ENCODE measurements around the gene CPZ. TPM values are rescaled to one million over a fixed set of nuclear protein-coding genes. Genes with fewer than 3 reads are reported as not detected.

Gene CPZ
- total RNA-seq, result 6.3 TPM

DNA sequence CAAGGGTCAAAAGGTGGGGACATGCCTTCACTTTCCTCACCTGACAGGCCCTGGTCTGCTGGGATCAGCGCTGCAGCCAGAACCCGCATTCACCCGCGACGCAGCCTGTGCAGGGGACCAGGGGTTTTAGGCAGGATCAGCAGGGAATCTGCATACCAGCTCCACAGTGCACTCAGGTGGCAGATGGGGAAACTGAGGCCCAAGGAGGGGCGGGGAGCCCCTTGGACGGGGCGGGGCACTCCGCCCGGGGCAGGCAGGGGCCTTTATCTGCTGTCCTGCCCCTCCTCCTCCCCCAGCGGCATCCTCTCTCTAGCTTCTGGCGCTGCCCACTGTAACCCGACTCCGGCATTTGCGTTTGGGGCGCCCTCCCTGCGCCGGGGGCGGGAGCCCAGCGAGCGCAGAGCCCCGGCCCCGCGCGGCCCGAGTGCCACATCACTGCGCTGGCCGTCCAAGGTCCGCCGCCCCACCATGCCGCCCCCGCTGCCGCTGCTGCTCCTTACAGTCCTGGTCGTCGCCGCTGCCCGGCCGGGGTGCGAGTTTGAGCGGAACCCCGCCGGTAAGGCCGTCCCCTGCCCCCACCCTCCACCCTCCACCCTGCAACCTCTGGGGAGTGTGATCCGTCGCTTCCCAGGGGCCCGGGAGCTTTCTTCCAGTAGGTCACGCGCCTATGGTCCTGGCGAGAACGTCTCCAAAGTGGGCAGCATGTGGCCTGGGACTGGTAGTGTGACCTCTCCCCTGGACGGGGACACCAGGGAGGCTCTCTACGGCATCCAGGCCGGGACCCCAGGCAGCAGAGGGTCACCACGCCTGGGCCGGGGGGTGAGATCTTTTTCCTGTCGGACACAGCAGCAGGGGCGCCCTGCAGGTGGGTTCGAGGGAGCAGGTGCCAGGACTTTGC is at the start of gene CPZ:
Gene CPZ, plus strand, starts transcription at position 400 of the 898 bp plus-strand sequence. Its CDS starts 69 bp downstream, at position 469.
- DNase-seq (ENCODE audit: low spot score), result no peak

DNA sequence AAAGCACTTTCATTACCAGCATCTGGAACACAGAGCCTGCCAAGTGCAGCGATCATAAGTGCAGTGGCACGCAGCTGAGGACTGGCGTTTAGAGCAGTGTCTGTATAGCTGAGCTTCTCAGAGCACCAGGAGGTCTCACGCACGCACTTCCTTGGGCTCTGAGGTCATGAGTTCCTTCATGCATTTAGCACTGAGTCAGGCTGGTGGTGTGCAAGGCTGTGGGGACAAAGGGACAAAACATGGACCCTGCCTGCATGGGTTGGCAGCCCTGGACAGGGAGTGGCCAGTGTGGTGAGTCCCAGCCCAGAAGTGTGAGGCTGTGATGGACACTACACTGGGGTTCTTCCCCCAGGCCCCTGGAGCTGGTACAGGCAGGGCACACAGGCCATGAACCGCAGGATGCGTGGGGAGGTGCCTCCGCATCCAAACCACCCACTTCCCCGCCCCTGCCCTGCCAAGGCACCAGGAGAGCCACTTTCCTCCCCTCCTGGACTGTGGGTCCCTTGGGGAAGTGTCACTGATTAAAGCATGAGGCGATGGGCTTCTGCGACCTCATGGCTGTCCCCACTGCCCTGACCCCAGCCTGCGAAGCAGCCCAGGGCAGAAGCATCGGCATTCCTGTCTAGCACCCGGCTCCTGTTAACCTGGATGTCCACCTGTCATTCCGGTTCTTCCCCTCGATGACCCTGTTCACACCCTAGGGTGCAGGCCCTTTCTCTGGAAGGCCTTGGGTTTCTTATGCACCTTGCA is 49.6 kb upstream of the CPZ start:
- DNase-seq (ENCODE audit: low spot score), result no peak

DNA sequence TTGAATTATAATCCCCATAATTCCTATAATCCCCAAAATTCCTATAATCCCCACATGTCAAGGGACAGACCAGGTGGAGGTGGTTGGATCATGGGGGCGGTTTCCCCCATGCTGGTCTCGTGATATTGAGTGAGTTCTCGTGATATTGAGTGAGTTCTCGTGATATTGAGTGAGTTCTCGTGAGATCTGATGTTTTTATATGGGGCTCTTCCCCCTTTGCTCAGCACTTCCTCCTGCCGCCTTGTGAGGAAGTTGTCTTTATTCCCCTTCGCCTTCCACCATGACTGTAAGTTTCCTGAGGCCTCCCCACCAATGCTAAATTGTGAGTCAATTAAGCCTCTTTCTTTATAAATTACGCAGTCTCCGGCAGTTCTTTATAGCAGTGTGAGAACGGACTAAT is 48.9 kb upstream of the CPZ start:
- no peak for DNase-seq (ENCODE audit: low spot score)

DNA sequence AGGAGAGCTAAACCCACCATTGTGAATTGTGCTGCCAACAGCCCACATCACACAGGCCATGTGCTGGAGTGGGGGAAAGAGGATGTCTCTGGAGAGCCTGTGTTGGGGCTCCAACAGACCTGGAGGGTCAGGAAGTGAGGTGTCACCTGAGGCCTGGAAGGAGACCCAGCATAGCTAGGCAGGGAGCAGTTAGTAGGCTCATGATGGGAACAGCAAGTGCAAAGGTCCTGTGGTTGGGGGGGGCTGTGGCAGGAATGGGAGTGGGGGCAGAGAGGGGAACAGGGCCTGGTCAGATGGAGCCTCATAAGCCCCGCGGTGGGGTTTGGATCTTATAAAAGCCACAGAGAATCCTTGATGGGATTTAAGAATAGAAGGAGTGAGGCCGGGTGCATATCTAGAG is 48.3 kb upstream of the CPZ start:
- DNase-seq (ENCODE audit: low spot score), result no peak

DNA sequence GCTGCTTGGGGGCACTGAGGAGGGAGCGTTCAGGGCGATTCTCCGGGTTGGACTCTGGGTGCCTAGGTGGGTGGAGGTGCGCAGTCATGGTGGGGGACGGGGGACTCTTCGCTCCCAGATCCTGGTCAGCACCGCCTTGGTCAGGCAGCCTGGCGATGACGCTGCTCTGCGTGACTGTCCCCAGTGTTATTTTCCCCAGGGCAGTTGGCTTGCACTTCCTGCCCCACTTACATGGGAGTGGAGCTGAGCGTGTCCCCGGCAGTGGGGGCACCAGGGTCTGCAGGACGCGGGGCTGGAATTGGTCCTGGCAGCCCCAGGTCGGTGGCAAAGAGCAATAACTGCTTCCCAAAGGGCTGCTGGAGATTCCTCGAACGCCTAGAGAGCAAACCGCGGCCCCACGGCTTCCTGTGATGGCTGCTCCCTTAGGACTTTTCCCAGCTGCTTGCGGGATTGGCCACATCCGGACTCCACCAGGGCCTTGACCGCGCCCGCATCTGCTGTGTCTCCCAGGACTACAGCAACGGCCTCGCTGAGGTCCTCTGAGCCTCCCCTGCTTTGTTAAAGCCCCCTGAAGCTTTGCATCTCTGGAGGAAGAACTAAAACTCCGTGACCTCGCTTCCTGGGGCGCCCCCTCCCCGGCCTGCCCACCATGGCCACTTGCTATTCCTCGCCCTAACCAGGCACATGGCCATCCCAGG is 47.7 kb upstream of the CPZ start:
- no peak for DNase-seq (ENCODE audit: low spot score)

DNA sequence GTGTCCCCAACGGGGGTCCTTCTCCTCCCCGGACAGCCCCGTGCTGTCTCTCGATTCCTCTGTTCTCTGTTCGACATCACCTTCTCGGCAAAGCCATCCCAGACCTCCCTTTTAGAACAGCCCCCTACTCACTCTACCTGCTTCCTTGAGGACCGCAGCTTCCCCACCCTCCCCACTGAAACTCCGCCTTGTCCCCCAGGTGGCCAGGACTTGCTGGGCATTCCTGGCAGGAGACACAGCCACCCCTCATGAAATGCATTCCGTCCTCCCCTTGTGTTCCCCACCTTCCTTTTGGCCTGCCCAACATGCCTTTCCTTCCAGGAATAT is 47.2 kb upstream of the CPZ start:
- DNase-seq (ENCODE audit: low spot score), result no peak

DNA sequence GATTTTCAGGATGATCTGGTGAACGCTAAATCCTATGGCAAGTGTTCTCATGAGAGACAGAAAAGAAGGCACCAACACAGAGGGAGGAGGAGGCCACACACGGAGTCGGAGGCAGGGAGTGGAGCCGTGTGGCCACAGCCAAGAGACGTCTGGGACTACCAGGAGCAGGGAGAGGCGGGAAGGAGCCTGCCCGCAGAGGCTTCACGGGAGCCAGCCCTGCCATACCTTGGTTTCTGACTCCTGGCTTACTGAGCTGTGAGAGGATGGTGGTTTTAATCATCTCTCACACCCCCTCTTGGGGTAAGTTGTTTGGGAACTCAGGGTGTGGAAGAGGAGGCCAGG is 45.8 kb upstream of the CPZ start:
- DNase-seq (ENCODE audit: low spot score), result no peak

DNA sequence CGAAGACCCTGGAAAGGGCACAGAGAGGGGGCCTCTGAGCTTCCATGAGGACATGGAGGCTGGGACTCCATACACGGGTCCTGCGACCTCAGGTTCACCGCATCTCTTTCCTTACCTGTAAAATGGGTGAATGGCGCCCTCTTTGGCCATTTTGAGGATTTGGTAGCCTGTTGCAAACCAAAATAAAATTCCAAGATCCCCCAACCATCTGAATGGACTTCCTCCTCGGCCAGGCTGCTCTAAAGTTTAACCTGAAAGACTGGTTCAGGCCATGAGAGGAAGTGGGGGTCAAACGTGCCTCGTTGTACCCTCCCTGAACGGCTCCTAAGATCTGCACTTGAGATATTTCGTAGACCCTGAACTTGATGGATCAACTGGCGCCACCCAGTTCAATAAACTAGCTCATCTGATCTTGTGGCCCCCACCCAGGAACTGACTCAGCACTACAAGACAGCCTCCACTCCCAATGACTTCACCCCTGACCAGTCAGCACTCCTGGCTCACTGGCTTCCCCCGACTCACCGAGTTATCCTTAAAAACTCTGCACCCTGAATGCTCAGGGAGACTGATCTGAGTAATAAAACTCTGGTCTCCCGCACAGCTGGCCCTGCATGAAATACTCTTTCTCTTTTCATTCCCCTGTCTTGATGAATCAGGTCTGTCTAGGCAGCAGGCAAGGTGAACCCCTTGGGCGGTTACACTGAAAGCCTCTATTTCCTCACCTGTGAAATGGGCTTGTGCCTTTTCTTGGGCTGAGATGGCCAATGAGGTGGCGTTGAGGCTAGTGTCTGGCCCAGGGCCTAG is 45.3 kb upstream of the CPZ start:
- no peak for DNase-seq (ENCODE audit: low spot score)

DNA sequence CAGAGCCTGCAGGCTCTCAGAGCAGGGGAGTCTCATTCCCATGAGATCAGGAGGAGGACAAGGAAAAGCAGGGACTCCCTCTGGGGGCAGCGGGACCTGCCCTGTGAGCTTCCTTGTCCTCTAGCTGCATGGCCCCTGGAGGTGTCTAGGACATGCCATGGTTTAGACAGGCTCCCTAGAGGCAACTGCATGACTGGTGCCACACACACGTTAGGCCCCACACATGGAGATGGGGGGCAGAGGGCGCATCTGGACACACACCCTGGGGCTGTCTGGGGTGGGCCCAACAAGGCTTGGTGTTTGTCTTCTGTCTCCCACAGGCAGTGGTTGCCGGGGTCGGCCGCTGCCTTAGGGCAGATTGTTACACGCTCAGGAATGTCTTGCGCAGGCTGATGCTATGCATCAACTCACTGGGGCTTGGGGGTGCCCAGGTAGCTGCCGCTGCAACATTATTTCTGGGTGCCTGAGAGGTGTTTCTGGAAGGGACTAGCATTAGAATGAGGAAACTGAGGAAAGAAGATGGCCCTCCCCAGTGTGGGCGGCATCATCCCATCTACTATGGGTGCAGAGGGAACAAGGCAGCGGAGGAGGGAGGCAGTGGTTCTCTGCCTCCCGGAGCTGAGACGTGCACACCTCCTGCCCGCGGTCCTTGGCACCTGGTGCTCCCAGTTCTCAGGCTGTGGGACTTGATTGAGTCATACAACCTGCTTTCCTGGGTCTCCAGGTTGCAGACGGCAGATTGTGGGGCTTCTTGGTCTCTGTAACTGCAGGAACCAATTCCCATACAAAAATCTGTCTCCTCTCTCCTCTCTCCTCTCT is 44.4 kb upstream of the CPZ start:
- no peak for DNase-seq (ENCODE audit: low spot score)

DNA sequence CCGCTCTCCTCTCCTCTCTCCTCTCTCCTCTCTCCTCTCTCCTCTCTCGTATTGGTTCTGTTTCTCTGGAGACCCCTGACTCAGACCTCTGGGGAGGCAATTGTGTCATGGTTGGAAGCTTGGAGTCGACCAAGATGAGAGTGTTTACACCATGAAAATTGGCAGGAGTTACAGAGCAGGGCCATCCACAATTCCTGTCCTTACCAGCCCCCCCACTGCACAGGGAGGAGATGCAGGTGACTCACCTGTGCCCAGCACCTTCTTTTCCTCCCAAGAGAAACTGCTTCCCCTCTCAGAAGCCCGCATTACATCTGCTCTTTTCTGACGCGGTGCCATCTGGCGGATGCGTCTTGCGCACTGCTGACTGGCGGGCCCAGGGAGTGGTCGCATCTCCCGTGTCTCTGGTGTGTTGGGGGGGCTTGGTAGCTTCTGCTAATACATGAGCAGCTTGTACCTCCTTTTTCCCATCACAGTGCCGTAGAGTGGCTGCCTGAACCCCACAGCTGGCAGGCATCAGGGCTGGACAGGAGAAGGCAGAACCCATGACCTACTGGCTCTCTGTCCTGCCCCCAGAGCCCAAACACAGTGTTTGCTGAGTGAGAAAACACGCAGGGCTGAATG is 43.7 kb upstream of the CPZ start:
- no peak for DNase-seq (ENCODE audit: low spot score)

DNA sequence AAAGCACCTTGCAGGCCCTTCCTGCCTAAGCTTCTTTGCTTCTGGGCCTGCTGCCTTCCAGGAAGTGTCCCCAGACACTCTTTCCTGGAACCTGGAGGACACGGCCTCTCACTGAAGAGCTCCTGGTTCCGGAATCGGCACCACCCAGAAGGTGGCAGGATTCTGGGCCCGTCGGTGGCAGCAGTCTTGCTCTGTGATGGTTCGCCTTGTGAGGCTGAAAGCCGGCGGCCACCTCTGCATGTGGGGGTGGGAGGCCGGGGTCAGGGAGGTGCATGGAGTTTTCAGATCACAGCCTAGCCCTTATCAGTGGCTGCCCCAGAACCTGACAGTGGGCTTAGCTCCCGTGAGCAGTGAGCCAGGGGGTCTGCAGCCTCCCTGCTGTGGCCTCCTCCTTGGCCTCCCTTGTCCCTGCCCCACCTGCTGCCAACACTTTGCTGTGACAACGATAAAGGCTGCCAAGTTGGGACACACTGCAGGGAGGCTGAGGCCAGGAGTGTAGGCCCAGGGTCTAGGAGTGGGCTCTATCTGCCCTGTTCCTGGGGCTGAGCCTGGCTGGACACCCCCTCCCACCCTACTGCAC is 43.1 kb upstream of the CPZ start:
- DNase-seq (ENCODE audit: low spot score), result no peak

DNA sequence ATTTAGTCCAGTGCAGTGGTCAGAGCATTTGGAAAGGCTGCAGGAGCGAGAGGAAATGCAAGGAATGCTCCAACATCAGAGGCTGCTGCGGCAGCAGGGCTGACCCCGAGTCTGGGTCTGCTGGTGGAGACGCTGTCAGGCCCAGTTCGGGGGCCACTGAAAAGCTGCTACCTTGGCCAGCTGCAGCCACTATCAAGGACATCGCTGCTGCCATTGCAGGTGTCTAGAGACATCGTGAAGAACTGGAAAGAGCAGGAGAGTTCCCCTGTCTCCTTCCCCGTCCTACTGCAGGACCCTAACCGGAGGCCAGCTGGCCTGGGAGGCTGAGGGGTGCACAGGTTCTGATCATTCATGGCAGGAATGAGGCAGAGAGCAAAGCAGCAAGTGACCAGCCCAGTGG is 41.9 kb upstream of the CPZ start:
- DNase-seq (ENCODE audit: low spot score), result no peak

DNA sequence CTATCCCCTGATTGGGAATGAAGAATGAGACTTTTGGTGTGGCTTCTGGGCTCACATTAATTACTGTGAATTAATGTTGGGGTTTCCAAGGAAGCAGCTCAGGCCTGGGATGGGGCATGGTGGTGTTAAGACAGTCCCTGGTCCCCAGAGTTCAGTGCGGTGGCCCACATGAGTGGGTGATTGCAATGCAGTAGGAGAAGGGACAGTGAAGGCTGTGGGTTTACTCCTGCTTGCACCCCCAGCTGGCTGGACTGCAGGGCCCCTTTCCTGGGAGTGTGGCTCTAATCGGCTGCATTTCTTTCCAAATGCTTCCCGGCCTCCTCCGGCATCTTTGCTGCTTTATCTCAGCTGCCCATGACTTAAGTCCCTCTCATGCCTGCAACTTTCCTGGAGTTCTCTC is 40.5 kb upstream of the CPZ start:
- DNase-seq (ENCODE audit: low spot score), result no peak

DNA sequence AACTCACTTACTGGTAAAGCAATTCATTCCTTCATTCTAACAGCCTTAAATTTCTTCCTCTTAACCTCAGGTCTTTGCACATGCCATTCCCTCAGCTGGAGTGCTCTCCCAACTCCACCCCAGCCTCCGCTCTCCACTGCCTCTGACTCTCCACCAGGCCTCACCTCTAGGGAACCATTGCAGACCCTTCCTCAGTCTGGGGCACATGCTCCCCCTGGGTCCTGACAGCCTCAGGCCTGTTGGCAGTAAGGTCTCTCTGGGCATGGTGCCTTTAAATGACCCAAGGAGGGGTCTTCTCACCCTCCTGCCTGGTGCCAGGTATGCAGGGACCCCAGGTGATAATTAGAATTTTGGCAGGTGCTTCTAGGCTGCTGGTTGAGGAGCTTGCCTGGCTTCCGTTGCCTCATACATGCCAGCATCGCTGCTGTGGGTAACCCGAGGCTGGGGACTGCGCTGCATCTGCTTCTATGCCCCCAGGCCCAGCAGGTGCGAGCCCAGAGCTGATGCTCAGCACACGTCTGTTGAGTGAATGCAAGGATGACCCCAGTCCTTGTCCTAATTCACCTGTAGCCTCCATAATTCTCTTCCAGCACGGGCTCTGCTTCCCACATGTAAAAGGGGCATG is 39.9 kb upstream of the CPZ start:
- no peak for DNase-seq (ENCODE audit: low spot score)

DNA sequence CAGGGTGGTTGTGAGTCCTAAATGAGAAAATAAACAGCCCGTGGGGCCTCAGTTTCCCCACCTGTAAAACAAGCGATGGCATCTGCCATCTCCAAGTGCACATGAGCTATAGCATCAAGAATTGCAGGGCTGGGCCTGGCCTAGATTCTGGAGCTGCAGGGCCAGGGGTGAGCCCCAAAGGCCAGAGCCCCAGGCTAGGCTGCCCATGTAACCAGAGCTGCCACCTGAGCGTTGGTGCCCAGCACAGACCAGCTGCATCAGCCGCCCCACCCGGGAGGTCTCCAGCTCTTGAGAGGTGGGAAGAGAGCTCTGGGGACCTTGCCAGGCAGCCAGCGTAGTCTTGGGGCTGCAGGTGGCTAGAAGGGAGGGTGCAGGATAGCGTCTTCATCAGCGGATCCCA is 39.3 kb upstream of the CPZ start:
- no peak for DNase-seq (ENCODE audit: low spot score)

DNA sequence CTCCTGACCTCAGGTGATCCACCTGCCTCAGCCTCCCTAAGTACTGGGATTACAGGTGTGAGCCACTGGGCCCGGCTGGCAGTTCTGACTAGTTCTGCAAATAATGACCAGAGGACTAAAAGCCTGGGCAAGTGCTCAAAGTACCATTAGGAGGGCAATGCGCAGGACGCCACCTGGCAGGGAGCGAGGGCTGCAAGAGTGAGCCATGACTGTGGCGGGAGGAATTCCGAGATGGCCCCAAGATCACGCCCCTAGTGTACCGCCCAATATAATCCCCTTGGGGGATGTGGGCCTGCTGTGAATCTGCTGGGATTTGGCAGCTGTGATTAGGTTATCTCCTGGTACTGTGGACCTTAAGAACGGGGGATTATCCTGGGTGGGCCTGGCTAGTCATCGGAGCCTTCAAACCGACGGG is 38.6 kb upstream of the CPZ start:
- DNase-seq (ENCODE audit: low spot score), result no peak

DNA sequence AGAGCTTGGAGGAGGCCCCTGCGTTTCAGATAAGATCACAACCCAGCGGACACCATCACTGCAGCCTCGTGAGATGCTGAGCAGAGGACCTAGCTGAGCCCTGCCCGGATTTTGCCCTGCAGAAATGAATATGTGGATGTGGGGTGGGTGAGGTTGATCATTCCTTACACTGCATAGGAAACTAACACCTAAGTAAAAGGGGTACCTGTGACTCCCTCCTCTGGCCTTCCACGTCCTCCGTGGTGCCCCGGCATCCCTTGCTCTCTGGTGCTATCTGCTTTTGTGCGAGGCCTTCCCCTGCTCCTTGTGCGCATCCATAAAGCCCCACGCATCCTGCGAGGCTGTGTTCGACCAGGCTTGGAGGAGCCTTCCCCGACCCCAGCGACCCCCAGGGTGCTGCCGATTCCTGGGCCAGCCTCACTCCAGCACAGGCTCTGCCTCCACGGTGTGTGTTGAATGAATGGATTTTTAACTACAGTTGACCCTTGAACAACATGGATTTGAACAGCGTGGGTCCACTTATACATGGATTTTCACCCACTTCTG is 37.9 kb upstream of the CPZ start:
- no peak for DNase-seq (ENCODE audit: low spot score)

DNA sequence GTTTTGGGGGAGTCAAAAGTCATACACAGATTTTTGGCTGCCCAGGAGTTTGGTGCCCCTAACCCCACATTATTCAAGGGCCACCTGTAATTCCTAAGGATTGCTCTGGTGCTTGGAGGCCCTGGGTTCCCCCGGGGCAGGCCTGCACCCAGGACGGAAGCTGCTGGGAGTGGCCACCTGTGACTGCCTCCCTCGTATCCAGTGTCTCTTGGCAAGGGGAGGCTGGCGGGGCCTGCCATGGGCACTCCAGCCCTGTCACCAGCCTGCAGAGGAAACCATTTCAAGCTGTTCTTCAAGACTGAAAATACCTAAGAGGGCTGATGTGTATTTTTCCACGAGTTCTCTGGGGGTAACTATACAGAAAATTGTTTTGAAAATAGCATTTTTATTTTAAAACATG is 36.8 kb upstream of the CPZ start:
- no peak for DNase-seq (ENCODE audit: low spot score)

DNA sequence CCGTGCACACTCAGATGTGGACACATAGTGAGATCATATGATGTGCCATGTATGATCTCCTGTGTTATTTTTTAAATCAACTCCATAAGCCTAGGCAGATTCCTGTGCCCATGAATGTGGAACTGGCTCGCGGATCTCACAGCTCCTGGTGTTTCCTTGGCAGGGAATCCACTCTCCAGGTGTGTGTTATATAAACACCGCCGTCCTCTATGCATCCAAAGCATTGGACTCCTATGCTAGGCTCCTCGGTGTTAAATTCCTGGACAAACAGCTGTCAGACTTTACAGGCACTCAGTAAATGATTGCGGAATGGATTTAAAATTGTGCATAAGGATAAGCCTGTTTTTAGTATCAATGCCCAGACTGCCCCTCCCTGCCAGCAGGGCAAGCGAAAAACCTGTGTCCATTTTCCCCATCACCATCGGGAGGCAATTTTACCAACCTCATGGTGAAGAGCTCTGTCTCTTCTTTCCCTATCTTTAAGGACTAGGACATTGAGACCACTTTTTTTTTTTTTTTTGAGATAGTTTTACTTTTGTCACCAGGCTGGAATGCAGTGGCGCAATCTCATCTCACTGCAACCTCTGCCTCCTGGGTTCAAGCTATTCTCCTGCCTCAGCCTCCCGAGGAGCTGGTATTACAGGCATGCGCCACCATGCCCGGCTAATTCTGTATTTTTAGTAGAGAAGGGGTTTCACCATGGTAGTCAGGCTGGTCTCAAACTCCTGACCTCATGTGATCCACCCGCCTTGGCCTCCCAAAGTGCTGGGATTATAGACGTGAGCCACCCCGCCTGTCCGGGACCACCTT is 36.0 kb upstream of the CPZ start:
- no peak for DNase-seq (ENCODE audit: low spot score)
